Measurements from ENCODE around the gene SPON2. TPM values are rescaled to one million over a fixed set of nuclear protein-coding genes. Genes with fewer than 3 reads are reported as not detected.

The SPON2 gene
- polyA plus RNA-seq, 2 of the 4 experiments (the other 2 are of a cell fraction), result 0.12 to 0.54 TPM

- no peak for FAIRE-seq
- CTCF ChIA-PET, result interaction anchor here (0.9 kb wide), 1 partner anchor 83 kb away, joined by 3 read pairs; no protein-coding TSS in a partner anchor
- DNase-seq (ENCODE audit: low read depth in 1 of 2, low spot score in 1 of 2), result no peak
- WGBS (ENCODE audit: missing lambda C conversion rate), result 100% methylated on average over 3 of the region's 20 CpGs
- TF ChIP-seq ATOH8 (CRISPR knock-in tag; IDR thresholded peaks at IDR 0.05; ENCODE audit: low read depth) (no peak), ZFP36 (IDR thresholded peaks at IDR 0.05; ENCODE audit: borderline replicate concordance, partially characterized antibody) (no peak), RAD21 (conservative IDR thresholded peaks at IDR 0.05 in 1 of 2, IDR thresholded peaks at IDR 0.05 in 1 of 2) (no peak), RFX5 (IDR thresholded peaks at IDR 0.05) (no peak), REST (IDR thresholded peaks at IDR 0.05) (no peak), HDAC2 (IDR thresholded peaks at IDR 0.05) (no peak), NR3C1 (IDR thresholded peaks at IDR 0.05) (no peak), NFE2L2 (conservative IDR thresholded peaks at IDR 0.05; ENCODE audit: low read length) (no peak), SREBF2 (IDR thresholded peaks at IDR 0.05) (no peak), TFCP2L1 (CRISPR knock-in tag; IDR thresholded peaks at IDR 0.05) (no peak), USF2 (IDR thresholded peaks at IDR 0.05) (no peak), JUN (IDR thresholded peaks at IDR 0.05) (no peak), PBX3 (IDR thresholded peaks at IDR 0.05) (no peak)
- no peak overlapping the region for H3K27ac ChIP-seq
- POLR2A ChIA-PET, result no interaction called here
- H3K4me3 ChIP-seq, result no peak overlapping the region
- ATAC-seq, result no peak
- no peak overlapping the region for H3K4me2 ChIP-seq
- no peaks in the 10 kb centered on the region for H3K9me3 ChIP-seq
- no peaks in the 10 kb centered on the region for H3K4me1 ChIP-seq
Measured at GRCh38 chr4:1212546-1213335, 40.4 kb upstream of the SPON2 start.

- WGBS (ENCODE audit: missing lambda C conversion rate), result 89% methylated on average over 14 of the region's 34 CpGs
- H3K4me2 ChIP-seq, result no peak overlapping the region
- ChIA-PET CTCF (interaction anchor here (0.9 kb wide), 1 partner anchor 82 kb away, joined by 3 read pairs; no protein-coding TSS in a partner anchor), POLR2A (no interaction called here)
- no peak overlapping the region for H3K27ac ChIP-seq
- no peak for DNase-seq (ENCODE audit: low read depth in 1 of 2, low spot score in 1 of 2)
- H3K9me3 ChIP-seq, result no peaks in the 10 kb centered on the region
- no peak for FAIRE-seq
- no peaks in the 10 kb centered on the region for H3K4me1 ChIP-seq
- no peak for TF ChIP-seq JUNB (IDR thresholded peaks at IDR 0.05)
- no peak for TF ChIP-seq GATA3 (IDR thresholded peaks at IDR 0.05; ENCODE audit: borderline replicate concordance)
- TF ChIP-seq NFE2L2 (conservative IDR thresholded peaks at IDR 0.05; ENCODE audit: low read length), result no peak
- TF ChIP-seq REST (IDR thresholded peaks at IDR 0.05), result no peak
- no peak for TF ChIP-seq USF2 (IDR thresholded peaks at IDR 0.05)
- no peak for TF ChIP-seq HOXB5 (CRISPR knock-in tag; IDR thresholded peaks at IDR 0.05)
- TF ChIP-seq HEYL (CRISPR knock-in tag; IDR thresholded peaks at IDR 0.05), result no peak
- no peak for TF ChIP-seq RARB (CRISPR knock-in tag; IDR thresholded peaks at IDR 0.05)
- no peak for TF ChIP-seq TP53 (CRISPR knock-in tag; IDR thresholded peaks at IDR 0.05)
- TF ChIP-seq EP300 (IDR thresholded peaks at IDR 0.05), result no peak
- H3K4me3 ChIP-seq, result no peak overlapping the region
- ATAC-seq, result no peak
Measured at GRCh38 chr4:1211891-1212545, 39.6 kb upstream of the SPON2 start.

Data from A549 (cell line).